Right atrium auricular region (tissue), 2 donors: Measurements from ENCODE around the gene RIGI. TPM values are rescaled to one million over a fixed set of nuclear protein-coding genes. Genes with fewer than 3 reads are reported as not detected.

Source experiments
- DNase-seq: peaks from one replicate; pipeline ENCODE4 v3.0.0-alpha.2; 2019; ENCODE audit warnings: low spot score
- H3K27ac ChIP-seq, 2 donors: fragments of 200-600 bp; sonication (generic); 1 replicate in 1 of 2; 2 replicates in 1 of 2; pipeline ENCODE4 v1.5.1; 2016 to 2019
- H3K27me3 ChIP-seq, 2 donors: fragments of 200-600 bp; sonication (generic); one replicate each; pipeline versions ENCODE4 v1.5.1 to v1.6.0; 2017 to 2019
- H3K36me3 ChIP-seq: fragments of 200-600 bp; sonication (generic); one replicate; pipeline ENCODE4 v1.5.1; 2016
- H3K4me1 ChIP-seq, 2 donors: fragments of 200-600 bp; sonication (generic); one replicate each; pipeline versions ENCODE4 v1.5.1 to v1.6.0; 2017 to 2019
- H3K4me3 ChIP-seq, 2 donors: fragments of 200-600 bp; sonication (generic); 1 replicate in 1 of 2; 2 replicates in 1 of 2; pipeline ENCODE4 v1.5.1; 2017 to 2019; ENCODE audit warnings: mild to moderate bottlenecking in 1 of 2, moderate library complexity in 1 of 2
- H3K9me3 ChIP-seq, 2 donors: fragments of 200-600 bp; sonication (generic); one replicate each; pipeline ENCODE4 v1.5.1; 2019
- CTCF ChIP-seq, 2 donors: fragments of 200-600 bp; sonication (generic); IDR thresholded peaks; one replicate each; pipeline ENCODE4 v1.5.1; 2019; ENCODE audit warnings: antibody characterized with exemption in 2 of 2
- total RNA-seq, 2 donors: library from RNA; depleted of rRNA; stranded (reverse); fragments of >200 nt; gene quantifications; one replicate each; pipeline ENCODE4 v1.1.0, GENCODE V29; 2016

The RIGI gene
- total RNA-seq, 2 donors from 2014 or later: 2.6 to 3.1 TPM

- Histone ChIP-seq H3K4me3 (no peak overlapping the region), H3K27me3 (no peaks in the 10 kb centered on the region), H3K27ac (no peak overlapping the region), H3K36me3 (peaks cover 34% of the 10 kb centered on the region), H3K9me3 (no peaks in the 10 kb centered on the region), H3K4me1 (no peaks in the 10 kb centered on the region)
- TF ChIP-seq CTCF (IDR thresholded peaks at IDR 0.05): no peak
- no peak for DNase-seq
Observed at GRCh38 chr9:32487981-32488380, 38.0 kb downstream of the RIGI start.

- peaks cover 38% of the 10 kb centered on the region for H3K36me3 ChIP-seq
- H3K9me3 ChIP-seq: no peaks in the 10 kb centered on the region
- H3K4me1 ChIP-seq: no peaks in the 10 kb centered on the region
- TF ChIP-seq CTCF (IDR thresholded peaks at IDR 0.05): no peak
- no peak overlapping the region for H3K27ac ChIP-seq
- DNase-seq: no peak
- no peak overlapping the region for H3K4me3 ChIP-seq
- no peaks in the 10 kb centered on the region for H3K27me3 ChIP-seq
Observed at GRCh38 chr9:32486839-32487562, 39.0 kb downstream of the RIGI start.

GRCh38 chr9:32483343-32483742, 42.7 kb downstream of the RIGI start:
- peaks cover 50% of the 10 kb centered on the region for H3K36me3 ChIP-seq
- H3K27ac ChIP-seq: no peak overlapping the region
- DNase-seq: no peak
- H3K9me3 ChIP-seq: no peaks in the 10 kb centered on the region
- TF ChIP-seq CTCF (IDR thresholded peaks at IDR 0.05): no peak
- H3K4me1 ChIP-seq: no peaks in the 10 kb centered on the region
- no peak overlapping the region for H3K4me3 ChIP-seq
- no peaks in the 10 kb centered on the region for H3K27me3 ChIP-seq

Other genes starting within 250 kb of the RIGI start
- 10 to 100 TPM; 37.2 to 43.8 TPM for gene ACO1, start 141.6 kb downstream of the RIGI start, total RNA-seq
- gene SMIM27, start 26.1 kb upstream of the RIGI start, total RNA-seq: 1 to 10 TPM; 5.7 to 6.8 TPM
- 10 to 100 TPM in 1 of 2 donors, 1 to 10 TPM in 1; 9.4 to 11.0 TPM for gene TOPORS, start 26.4 kb upstream of the RIGI start, total RNA-seq
- gene NDUFB6, start 47.0 kb upstream of the RIGI start, total RNA-seq: 100 to 1,000 TPM in 1 of 2 donors, 10 to 100 TPM in 1; 70.1 to 134 TPM
- not detected for gene TAF1L, start 109.5 kb upstream of the RIGI start, total RNA-seq